HG02870 (cell line): Measurements from ENCODE around the gene TRPC1.
"Not testable (repeated sequence)": the region's sequence is repeated elsewhere in the genome, so short reads cannot be mapped to it uniquely, and the experiment has no call there.

Source experiments
- ATAC-seq: cut with Tn5 transposase; IDR thresholded peaks from one replicate; pipeline ENCODE4 v1.9.1; 2021; ENCODE audit warnings: mild to moderate bottlenecking, moderate library complexity; ENCODE audit not compliant: unreplicated experiment

Gene TRPC1

DNA sequence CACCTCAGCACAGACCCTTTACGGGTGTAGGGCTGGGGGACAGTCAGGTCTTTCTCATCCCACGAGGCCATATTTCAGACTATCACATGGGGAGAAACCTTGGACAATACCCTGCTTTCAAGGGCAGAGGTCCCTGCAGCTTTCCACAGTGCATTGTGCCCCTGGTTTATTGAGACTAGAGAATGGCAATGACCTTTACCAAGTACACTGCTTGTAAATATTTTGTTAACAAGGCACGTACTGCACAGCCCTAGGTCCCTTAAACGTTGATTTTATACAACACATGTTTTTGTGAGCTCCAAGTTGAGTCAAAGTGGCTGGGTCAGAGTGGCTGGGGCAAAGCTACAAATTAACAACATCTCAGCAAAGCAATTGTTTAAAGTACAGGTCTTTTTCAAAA is 28.8 kb downstream of the TRPC1 start:
- not testable (repeated sequence) for ATAC-seq

DNA sequence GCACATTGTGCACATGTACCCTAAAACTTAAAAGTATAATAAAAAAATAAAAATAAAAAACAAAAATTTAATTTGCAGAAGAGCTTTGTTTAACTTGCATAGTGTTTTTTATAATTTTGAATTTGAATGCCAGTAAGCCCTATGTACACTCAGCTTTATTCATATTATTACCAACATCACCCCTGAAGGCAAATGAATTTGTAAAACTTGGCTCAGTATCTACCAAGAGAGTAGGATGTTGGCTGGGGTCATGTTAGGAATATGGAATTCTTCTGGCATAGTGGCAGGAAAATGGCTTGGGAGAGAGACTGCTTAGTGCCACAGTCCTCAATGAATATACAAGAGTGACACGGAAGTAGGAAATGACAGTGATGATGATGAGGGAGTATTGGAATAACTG is 30.7 kb downstream of the TRPC1 start:
- no peak for ATAC-seq

GRCh38 chr3:142768338-142768737 is 44.5 kb downstream of the TRPC1 start:
- no peak for ATAC-seq

DNA sequence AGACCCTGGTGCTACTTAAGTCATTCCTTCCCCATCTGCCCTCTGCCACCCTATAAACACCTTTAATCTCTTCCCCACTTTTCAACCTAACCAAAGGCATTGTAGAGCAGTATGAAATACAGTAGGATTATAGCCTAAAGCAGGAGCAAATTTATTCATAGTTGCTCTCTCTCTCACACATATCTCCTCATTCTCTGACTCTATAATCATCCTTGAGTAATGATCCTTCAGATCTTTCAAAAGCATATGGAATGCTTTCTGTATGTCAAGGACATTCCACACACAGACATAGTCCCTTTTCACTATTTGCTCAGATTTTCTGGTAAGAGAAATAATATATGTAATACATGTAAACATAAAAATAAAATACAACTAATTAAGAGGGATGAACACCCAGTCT is 54.1 kb downstream of the TRPC1 start:
- ATAC-seq: no peak

DNA sequence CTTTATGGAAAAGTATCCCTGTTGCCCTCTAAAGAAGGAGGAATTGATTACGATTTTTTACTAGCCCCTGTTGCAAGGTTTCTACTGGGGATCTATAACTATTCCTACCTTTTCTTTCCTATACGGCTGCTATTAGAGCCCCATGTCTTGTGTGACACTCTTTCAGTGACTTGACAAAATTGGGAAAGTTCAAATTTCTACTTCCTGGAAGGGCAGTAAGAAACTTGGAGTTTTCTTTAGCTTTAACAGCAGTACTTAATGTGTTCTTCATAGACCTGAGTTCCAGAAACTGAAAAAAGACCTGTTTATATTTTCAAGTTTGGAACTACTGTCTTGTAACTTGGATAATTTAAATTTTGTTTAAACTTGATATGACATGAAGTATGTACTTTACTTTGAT is 54.7 kb downstream of the TRPC1 start:
- no peak for ATAC-seq

GRCh38 chr3:142779591-142779990 is 55.8 kb downstream of the TRPC1 start:
- ATAC-seq: no peak

DNA sequence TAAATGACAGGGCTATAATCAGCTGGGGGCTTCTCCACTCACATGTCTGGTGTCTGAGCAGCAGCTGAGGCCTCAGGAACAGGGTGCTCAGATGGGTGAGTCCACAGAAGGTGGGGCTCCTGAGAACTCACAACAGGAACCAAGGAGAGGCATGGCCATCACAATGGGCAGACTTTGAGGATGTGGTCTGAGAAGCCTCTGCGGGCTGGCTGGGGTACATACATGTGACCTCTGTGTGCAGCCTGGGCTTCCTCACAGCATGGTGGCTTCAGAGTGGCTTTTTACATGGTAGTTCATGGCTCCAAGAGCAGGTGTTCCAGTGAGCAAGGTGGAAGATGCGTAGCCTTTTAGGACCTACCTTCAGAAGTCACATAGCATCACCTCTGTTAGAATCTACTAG is 58.8 kb downstream of the TRPC1 start:
- no peak for ATAC-seq

DNA sequence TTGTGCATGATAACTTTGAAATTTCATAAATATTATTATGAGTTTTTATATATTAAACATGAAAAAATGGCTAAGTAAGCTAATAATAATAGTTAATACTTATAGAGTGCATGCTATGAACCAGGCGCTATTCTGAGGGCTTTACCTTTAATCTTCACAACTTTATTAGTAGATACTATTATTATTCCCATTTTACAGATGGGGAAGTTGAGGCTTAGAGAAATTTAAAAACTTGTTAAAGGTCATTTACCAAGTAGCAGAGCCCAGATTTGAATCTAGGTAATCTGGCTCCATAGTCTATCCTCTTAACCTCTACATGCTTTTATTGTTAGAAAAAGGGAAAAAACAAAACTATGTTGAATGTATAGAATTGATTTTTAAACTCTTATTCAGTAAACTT is 60.4 kb downstream of the TRPC1 start:
- ATAC-seq: no peak

GRCh38 chr3:142785996-142786395 is 62.2 kb downstream of the TRPC1 start:
- no peak for ATAC-seq

GRCh38 chr3:142787719-142788118 is 63.9 kb downstream of the TRPC1 start:
- ATAC-seq: no peak

GRCh38 chr3:142794508-142794907 is 70.7 kb downstream of the TRPC1 start:
- ATAC-seq: no peak

GRCh38 chr3:142795332-142795731 is 71.5 kb downstream of the TRPC1 start:
- ATAC-seq: no peak

- no peak for ATAC-seq
Measured at GRCh38 chr3:142796823-142797222, 73.0 kb downstream of the TRPC1 start.

DNA sequence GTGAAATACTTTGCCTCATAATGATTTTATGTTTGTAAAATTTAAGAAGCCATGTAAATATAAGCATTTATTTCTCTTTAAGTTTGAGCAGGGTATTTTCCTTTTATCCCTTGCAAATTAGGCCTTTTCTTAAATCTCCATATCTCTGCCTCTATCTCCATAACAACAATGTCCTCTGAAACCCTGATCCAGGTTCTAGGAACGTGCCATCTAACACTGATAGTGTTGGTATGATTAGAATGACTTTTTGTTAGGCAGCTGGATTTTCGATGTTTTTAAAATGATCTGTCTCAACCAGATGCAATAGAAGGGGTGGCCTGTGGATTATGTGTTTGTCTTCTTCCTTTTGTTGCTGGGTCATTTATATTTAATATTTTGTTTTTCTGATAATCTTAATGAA is 77.9 kb downstream of the TRPC1 start:
- ATAC-seq: no peak

DNA sequence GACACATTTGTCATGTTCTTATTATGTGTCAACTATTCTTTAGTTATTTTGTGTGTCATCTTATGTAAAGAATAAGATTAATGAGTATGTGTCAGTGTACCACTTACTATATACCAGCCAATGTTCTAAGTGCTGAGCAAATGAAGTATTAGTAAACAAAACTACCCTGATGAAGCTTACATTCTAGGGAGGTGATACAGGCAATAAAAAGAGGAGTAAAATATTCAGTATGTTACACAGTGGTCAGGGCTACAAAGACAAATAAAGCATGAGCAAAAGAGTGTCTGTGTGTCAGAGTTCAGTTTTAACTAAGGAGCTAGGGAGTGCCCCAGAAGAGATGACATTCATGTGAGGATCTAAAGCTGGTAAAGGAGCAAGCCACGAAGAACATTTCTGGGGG is 79.1 kb downstream of the TRPC1 start:
- no peak for ATAC-seq

- no peak for ATAC-seq
Measured at GRCh38 chr3:142808103-142808917, 84.5 kb downstream of the TRPC1 start.

DNA sequence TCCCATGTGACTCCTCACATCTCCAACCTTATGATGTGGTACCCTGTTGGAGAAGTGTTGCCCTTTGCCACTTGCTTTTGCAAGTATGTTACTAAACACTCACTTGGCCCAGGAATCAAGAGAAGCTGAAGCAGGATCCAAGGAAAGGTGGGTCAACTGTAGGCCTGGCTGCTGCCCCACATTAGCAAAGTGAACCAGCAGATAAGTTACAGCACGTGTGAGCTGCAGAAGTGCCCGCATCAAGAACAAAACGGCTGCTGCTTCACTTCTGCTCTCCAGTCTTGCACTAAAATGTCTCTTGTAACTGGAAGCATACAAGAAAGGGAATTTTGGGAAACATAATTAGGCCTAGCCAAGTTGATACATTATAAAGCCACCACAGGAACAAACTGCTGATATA is 85.4 kb downstream of the TRPC1 start:
- ATAC-seq: no peak

DNA sequence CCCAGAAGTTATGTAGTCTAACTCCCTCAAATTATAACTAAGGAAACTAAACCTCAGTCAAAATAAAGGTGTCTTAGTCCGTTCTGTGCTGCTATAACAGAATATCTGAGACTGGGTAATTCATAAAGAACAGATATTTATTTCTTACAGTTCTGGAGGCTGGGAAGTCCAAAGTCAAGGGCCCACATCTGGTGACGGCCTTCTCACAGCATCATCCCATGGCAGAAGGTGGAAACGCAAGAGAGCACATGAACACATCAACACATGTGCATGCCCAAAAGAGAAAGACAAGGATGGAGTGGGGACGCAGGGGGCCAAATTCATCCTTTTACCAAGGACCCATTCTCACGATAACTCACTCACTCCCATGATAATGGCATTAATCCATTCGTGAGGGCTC is 92.0 kb downstream of the TRPC1 start:
- no peak for ATAC-seq

GRCh38 chr3:142817356-142817755 is 93.5 kb downstream of the TRPC1 start:
- ATAC-seq: no peak

DNA sequence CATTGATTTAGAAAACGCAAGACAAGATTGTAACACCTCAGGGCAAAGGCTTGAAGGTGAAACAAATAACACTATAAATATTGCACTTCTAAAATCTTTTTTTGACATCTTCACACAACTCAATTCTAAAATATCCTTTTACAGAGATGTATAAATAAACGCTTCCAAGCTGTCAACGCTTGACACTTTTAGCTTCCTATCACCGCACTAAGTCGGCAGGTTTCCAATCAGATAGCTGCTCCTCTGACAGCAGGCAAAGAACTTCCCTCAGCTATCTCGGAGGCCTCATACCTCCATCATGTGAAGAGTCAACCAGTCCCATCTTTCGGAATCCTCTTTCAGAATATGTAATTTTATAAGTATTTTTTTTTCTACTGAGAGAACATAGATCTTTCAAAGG is 94.1 kb downstream of the TRPC1 start:
- ATAC-seq: no peak

GRCh38 chr3:142818651-142819050 is 94.8 kb downstream of the TRPC1 start:
- no peak for ATAC-seq

DNA sequence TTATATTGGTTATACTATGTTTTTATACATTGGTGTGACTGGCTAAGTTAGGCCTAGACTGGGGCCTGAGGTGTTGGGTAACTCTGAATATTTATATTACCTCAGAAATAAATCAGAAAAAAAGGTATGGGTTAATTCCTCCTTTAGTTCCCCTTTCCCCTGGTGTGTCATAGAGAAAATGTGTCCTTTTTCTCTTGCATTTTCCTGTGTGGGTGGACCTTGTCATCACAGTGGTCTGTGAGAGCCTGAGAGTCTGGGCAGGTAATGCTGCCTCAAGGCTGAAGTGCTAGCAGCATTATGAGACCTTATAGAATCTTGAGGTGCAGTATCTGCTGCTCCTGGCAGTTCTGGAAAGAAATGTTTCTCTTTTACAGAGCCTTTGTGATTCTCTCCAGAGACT is 95.3 kb downstream of the TRPC1 start:
- ATAC-seq: no peak

- ATAC-seq: peak; percentile 97
Measured at GRCh38 chr3:142828703-142829305, 105.0 kb downstream of the TRPC1 start.
